ENCODE measurements around the gene COL6A1.
"Not testable (repeated sequence)": the region's sequence is repeated elsewhere in the genome, so short reads cannot be mapped to it uniquely, and the experiment has no call there.

COL6A1 gene

GRCh38 chr21:45947296-45947695 is 34.3 kb upstream of the COL6A1 start:
- DNase-seq, result no peak

DNA sequence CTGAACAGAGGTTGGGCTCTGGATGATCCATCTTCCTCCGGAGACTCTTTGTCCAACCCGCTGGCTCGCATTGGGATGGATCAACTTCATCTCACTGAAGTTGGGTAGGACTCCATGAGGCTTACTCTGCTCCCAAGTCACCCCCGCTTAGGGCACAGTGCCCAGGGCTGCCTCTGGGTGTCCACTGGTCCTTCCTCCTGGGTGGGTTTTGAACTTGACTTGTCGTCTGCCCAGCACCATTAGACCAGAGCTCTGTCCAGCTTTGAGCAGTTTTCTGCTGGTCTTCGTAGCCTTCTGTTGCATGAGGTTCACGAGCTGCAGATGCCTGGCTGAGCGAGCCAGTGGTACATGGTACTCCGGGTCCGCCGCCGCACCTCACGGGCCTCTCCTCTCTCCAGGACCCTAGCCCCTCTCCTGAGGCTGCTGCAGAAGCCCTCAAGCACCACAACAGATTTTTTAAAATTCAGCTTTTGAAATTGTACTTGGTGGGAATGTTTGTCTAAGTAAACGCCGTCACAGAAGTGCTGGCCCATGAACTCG is 33.8 kb upstream of the COL6A1 start:
- no peak for DNase-seq

GRCh38 chr21:45948576-45949141 is 32.9 kb upstream of the COL6A1 start:
- DNase-seq, result no peak

GRCh38 chr21:45949928-45950739 is 31.4 kb upstream of the COL6A1 start:
- DNase-seq, result no peak

- DNase-seq, result no peak
Measured at GRCh38 chr21:45950740-45951515, 30.6 kb upstream of the COL6A1 start.

- no peak for DNase-seq
Measured at GRCh38 chr21:45951676-45952075, 29.9 kb upstream of the COL6A1 start.

- DNase-seq, result not testable (repeated sequence)
Measured at GRCh38 chr21:45952527-45952926, 29.0 kb upstream of the COL6A1 start.

DNA sequence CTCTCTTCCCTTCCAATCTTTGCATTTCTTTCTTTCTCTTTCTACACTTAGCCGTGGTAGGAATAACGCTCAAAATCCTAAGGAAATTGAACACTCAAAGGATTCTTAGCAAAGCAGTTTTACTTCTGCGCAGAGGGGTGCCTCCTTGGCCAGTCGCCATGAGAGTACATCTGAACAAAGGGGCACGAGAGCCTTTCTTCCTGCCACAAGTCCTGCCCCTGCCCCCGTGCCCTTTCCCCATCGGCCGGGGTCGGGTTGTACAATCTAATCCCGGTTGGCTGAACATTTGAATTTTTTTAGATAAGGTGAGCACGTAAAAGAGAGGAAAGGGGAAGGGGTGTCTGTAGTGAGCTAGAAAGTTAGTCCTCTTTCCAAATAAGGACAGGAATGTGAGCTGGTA is 28.6 kb upstream of the COL6A1 start:
- no peak for DNase-seq

DNA sequence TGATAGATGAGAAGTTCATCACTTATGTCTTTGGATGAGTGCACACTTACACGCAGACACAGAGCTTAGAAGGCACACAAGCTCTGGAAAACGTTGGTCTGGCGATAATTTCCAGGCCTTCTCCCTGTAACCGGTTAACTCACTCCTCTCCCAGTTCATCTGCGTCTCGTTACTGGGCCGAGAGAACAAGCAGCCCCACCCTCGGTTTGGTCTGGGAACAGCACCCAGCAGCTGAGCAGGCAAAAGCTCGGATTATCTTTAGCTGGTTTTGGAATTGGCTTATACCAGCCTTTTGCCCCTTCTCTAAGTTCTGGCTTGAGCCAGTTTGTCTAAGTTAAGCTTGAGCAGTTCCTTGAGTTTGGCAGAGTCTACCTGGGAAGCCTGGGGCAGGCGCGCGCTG is 27.3 kb upstream of the COL6A1 start:
- DNase-seq, result no peak

- no peak for DNase-seq
Measured at GRCh38 chr21:45954921-45955320, 26.6 kb upstream of the COL6A1 start.

- no peak for DNase-seq
Measured at GRCh38 chr21:45957551-45957950, 24.0 kb upstream of the COL6A1 start.

DNA sequence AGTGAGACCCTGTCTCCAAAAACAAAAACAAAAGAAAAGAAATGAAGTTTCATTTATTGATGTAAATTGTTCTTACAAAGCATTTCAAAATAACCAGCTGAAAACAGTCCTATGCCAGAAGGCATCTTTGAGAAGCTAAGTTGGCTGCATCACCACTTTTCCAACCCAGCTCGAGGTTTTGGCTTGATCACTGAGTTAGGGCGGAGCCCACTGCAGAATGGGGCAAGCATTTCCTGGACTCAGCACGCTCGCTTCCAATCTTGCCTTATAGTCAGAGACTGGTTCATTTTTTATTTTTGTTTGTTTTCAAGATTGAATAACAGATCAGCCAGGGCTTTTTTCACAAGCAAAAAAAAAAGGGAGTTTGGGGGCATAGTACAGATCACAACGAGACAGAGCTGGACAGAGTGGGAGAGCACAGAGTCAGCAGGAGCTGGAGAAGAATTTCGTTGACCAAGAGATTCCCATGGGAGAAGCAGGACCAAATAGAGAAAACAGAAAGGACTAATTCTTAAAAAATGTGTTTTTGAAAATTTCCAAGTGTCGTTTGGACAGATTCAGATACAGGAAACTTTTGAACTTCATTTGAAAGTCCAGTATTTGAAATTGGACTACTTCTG is 23.5 kb upstream of the COL6A1 start:
- no peak for DNase-seq

GRCh38 chr21:45959182-45959581 is 22.4 kb upstream of the COL6A1 start:
- no peak for DNase-seq

- DNase-seq, result no peak
Measured at GRCh38 chr21:45959779-45960390, 21.7 kb upstream of the COL6A1 start.

DNA sequence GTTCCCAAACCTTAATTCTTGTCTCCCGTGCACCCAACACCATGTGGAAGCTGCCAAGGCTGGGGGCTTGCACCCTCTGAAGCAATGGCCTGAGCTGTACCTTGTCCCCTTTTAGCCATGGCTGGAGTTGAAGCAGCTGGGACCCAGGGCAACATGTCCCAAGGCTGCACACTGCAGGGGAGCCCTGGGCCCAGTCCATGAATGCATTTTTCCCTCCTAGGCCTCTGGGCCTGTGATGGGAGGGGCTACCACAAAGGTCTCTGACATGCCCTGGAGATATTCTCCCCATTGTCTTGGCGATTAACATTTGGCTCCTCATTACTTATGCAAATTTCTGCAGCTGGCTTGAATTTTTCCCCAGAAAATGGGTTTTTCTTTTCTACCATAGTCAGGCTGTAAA is 20.2 kb upstream of the COL6A1 start:
- not testable (repeated sequence) for DNase-seq

DNA sequence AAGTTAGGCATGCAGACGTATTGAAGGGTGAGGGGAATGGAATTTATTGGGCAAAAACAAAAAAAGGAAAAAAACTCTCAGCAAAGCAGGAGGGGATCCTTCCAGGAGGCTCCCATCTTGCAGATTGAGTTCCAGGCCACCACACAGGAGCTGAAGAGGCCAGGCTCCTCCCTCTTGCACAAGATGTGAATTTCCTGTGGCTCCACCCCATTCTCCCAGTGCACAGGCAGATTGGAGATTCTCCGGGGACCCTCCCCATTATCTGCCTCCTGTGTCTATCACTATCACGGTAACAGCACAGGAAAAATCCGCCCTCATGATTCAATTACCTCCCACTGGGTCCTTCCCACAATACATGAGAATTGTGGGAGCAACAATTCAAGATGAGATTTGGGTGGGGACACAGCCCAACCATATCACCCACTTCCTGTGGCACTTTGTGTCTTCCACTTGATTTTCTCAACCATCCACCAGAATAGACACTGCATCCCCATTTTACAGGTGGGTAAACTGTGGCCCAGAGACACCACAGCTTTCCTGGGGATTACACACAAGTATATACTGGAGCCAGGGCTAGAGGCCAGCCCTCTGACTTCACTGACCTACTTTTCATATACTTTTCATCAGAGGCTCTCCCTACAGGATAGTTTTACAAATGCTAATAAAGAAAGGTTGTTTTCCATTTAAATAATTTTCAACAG is 18.9 kb upstream of the COL6A1 start:
- no peak for DNase-seq

GRCh38 chr21:45963232-45963570 is 18.4 kb upstream of the COL6A1 start:
- no peak for DNase-seq

DNA sequence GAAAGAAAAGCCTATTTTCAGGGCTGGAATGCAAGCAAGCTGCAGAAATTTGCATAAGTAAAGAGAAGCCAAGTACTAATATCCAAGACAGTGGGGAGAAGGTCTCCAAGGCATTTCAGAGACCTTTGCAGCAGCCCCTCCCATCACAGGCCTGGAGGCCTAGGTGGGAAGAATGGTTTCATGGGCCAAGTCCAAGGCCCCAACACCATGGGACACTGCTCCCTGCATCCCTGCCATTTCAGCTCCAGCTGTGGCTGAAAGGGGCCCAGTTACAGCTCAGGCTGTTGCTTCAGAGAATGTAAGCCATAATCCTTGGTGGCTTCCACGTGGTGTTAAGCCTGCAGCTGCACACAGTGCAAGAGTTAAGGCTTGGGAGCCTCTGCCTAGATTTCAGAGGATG is 16.9 kb upstream of the COL6A1 start:
- no peak for DNase-seq

DNA sequence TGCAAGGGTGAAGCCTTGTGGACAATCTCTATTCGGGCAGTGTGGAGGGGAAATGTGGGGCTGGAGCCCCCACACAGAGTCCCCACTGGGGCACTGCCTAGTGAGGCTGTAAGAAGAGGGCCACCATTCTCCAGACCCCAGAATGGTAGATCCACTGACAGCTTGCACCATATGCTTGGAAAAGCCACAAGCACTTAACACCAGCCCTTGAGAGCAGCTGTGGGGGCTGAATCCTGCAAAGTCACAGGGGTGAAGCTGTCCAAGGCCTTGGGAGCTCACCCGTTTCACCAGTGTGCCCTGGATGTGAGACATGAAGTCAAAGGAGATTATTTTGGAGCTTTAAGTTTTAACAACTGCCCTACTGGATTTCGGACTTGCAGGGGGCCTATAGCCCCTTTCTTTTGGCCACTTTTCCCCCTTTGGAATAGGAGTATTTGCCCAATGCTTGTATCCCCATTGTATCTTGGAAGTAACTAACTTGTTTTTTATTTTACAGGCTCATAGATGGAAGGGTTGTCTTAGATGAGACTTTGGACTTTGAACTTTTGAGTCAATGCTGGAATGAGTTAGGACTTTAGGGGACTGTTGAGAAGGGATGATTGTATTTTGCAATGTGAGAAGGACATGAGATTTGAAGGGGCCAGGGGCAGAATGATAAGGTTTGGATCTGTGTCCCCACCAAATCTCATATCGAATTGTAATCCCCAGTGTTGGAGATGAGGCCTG is 16.3 kb upstream of the COL6A1 start:
- DNase-seq, result no peak

DNA sequence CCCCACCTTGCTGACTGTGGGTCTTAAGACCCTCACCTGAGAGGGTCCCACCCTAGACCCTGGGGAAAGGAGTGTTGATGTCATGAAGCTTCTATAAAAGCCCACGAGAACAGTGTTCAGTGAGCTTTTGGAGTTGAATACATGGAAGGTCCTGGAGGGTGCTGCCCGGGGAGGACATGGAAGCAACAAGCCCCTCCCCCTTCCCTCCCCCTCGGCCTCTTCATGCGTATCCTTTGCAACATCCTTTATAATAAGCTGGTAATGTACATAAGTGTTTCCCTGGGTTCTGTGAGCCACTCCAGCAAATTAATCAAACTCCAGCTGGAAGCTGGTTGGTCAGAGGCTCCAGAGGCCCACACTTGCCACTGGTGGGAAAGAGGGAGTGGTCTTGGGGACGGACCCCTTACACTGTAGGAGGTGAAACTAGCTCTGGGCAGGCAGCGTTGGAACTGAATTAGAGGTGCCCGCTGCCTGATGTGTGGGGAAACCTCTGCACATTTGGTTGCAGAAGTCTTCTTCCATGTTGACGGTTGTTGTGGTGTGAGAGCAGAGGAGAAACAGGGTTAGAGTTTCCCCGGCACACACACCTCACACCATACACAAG is 14.7 kb upstream of the COL6A1 start:
- DNase-seq, result no peak

Measured in activated CD4-positive, alpha-beta T cell treated with anti-CD3 and anti-CD28 coated beads, Interleukin-2, Interleukin-6, amounts not matched to agents 100 ng/mL and 50 ng/mL, durations not matched to agents 16 hours and 8 hours (primary cell).